Osteocyte (in vitro differentiated cells): ENCODE data around the gene BBX. TPM values are rescaled to one million over a fixed set of nuclear protein-coding genes. Genes with fewer than 3 reads are reported as not detected.
A peak's percentile ranks its signal among the peaks of the same experiment; 100 is the strongest.

ENCODE experiments used
- DNase-seq: peaks from one replicate; pipeline ENCODE4 v3.0.0; 2021; ENCODE audit warnings: mixed read lengths; ENCODE audit not compliant: unreplicated experiment; ENCODE audit errors: extremely low spot score
- H3K27ac Mint-ChIP-seq: one replicate; pipeline ENCODE4 v1.8.0; 2021; ENCODE audit warnings: mild to moderate bottlenecking, mixed read lengths; ENCODE audit not compliant: unreplicated experiment
- H3K27me3 Mint-ChIP-seq: one replicate; pipeline ENCODE4 v1.8.0; 2021; ENCODE audit warnings: mixed read lengths; ENCODE audit not compliant: unreplicated experiment
- H3K36me3 Mint-ChIP-seq: one replicate; pipeline ENCODE4 v1.8.0; 2021; ENCODE audit warnings: mixed read lengths; ENCODE audit not compliant: unreplicated experiment
- H3K4me1 Mint-ChIP-seq: one replicate; pipeline ENCODE4 v1.8.0; 2021; ENCODE audit warnings: mixed read lengths; ENCODE audit not compliant: unreplicated experiment
- H3K4me3 Mint-ChIP-seq: one replicate; pipeline ENCODE4 v1.8.0; 2021; ENCODE audit warnings: mild to moderate bottlenecking, moderate library complexity, mixed read lengths; ENCODE audit not compliant: unreplicated experiment
- H3K9me3 Mint-ChIP-seq: one replicate; pipeline ENCODE4 v1.8.0; 2021; ENCODE audit warnings: mixed read lengths; ENCODE audit not compliant: unreplicated experiment
- CTCF ChIP-seq: fragments of 200-600 bp; sonication (generic); IDR thresholded peaks from 2 replicates; pipeline ENCODE4 v1.5.0; 2021; ENCODE audit warnings: antibody characterized with exemption, mild to moderate bottlenecking, moderate library complexity
- total RNA-seq: library from RNA; stranded (reverse); gene quantifications from 2 replicates; pipeline ENCODE4 v1.2.1, GENCODE V29; 2021

The BBX gene
- total RNA-seq, 1 donor from 2014 or later = 92.2 TPM

DNA sequence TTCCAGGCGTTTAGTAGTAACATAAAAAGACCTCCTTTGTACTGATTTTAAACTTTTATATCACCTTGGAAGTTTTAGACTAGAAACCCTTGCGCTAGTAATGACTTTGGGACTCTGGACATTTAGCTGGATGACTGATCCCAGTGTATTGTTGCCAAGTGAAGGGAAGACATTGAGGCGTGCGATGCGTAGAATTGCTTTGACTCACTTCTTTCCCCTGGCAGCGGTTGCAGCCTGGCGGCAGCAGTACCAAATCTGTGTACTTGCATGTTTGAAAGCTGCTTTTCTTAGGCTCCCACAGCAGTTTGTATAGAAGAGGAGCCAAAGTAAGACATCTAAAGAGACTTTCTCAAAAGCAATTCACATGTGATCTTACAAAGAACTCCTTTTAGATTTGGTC lies 151.6 kb downstream of the BBX start:
- Mint-ChIP-seq H3K27me3 (no peaks in the 10 kb centered on the region), H3K4me1 (no peaks in the 10 kb centered on the region), H3K27ac (no peak overlapping the region), H3K9me3 (no peaks in the 10 kb centered on the region), H3K4me3 (no peak overlapping the region), H3K36me3 (no peaks in the 10 kb centered on the region)
- TF ChIP-seq CTCF = no peak
- DNase-seq = no peak

DNA sequence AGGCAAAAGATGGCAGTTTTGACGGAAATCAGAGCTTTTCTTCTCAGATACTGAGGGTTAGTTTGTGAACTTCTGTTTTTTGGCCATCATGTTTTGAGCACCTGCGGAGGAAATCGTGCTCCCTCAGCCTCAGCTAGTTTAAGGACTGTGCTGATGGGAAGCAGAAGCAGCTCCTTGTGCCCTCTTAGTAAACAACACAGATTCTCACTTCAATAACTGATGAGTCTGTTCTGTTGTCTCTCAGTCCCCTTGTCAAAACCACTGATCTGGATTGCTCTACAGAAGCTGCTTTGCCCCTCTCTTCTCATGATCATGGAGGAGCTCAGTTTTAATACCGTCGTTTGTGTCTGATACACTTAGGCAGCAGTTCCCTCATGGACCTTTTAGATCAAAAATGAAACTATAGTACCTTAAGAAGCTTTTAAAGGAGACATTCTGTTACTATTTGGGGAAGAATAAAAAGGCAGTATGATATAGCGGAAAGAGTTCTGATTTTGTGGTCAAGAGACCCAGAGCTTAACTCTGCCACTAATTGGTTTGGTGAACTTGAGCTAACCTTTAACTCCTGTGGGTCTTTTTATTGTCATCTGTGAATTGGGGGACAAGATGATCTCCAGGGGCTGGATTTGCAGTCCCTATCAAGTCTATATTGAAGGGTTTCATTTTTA lies 152.6 kb downstream of the BBX start:
- Mint-ChIP-seq H3K27me3 (no peaks in the 10 kb centered on the region), H3K36me3 (no peaks in the 10 kb centered on the region), H3K4me3 (no peak overlapping the region), H3K4me1 (no peaks in the 10 kb centered on the region), H3K27ac (no peak overlapping the region), H3K9me3 (no peaks in the 10 kb centered on the region)
- TF ChIP-seq CTCF = no peak
- DNase-seq = no peak

GRCh38 chr3:107676469-107677309 lies 153.9 kb downstream of the BBX start:
- Mint-ChIP-seq H3K9me3 (peaks cover 10% of the 10 kb centered on the region), H3K4me3 (no peak overlapping the region), H3K27me3 (no peaks in the 10 kb centered on the region), H3K4me1 (peaks cover 2% of the 10 kb centered on the region), H3K36me3 (no peaks in the 10 kb centered on the region), H3K27ac (no peak overlapping the region)
- DNase-seq = no peak
- TF ChIP-seq CTCF = peak; percentile 67

- no peaks in the 10 kb centered on the region for H3K27me3 Mint-ChIP-seq
- no peak for TF ChIP-seq CTCF
- no peaks in the 10 kb centered on the region for H3K36me3 Mint-ChIP-seq
- DNase-seq = no peak
- H3K9me3 Mint-ChIP-seq = peaks cover 10% of the 10 kb centered on the region
- peaks cover 10% of the 10 kb centered on the region for H3K4me1 Mint-ChIP-seq
- no peak overlapping the region for H3K27ac Mint-ChIP-seq
- H3K4me3 Mint-ChIP-seq = no peak overlapping the region
Measured at GRCh38 chr3:107679921-107680320, 157.2 kb downstream of the BBX start.

GRCh38 chr3:107680698-107681097 lies 157.9 kb downstream of the BBX start:
- peaks cover 10% of the 10 kb centered on the region for H3K9me3 Mint-ChIP-seq
- H3K4me3 Mint-ChIP-seq = no peak overlapping the region
- no peak overlapping the region for H3K27ac Mint-ChIP-seq
- peaks cover 10% of the 10 kb centered on the region for H3K4me1 Mint-ChIP-seq
- H3K27me3 Mint-ChIP-seq = no peaks in the 10 kb centered on the region
- no peak for TF ChIP-seq CTCF
- no peaks in the 10 kb centered on the region for H3K36me3 Mint-ChIP-seq
- no peak for DNase-seq
